Measurements from ENCODE around the gene C3. TPM values are rescaled to one million over a fixed set of nuclear protein-coding genes. Genes with fewer than 3 reads are reported as not detected.

C3 gene
- total RNA-seq, 1 donor from 2014 or later = 1,129 TPM

- Histone ChIP-seq H3K4me1 (no peaks in the 10 kb centered on the region), H3K4me3 (no peak overlapping the region), H3K9me3 (no peaks in the 10 kb centered on the region), H3K27ac (no peak overlapping the region), H3K27me3 (no peaks in the 10 kb centered on the region), H3K36me3 (peaks cover 23% of the 10 kb centered on the region)
- ATAC-seq = no peak
- intact Hi-C loops (cut with DNase I) = no loop called here
- no peak for TF ChIP-seq CTCF (IDR thresholded peaks at IDR 0.05)
- no peak for DNase-seq
These were observed 5.5 kb downstream of the C3 start for GRCh38 chr19:6714749-6715555.

GRCh38 chr19:6713773-6714692, 6.4 kb downstream of the C3 start:
- no peak for DNase-seq

GRCh38 chr19:6712692-6713670, 7.5 kb downstream of the C3 start:
- no peaks in the 10 kb centered on the region for H3K27me3 ChIP-seq
- H3K4me1 ChIP-seq = no peaks in the 10 kb centered on the region
- no peak overlapping the region for H3K27ac ChIP-seq
- ATAC-seq = no peak
- no peak for TF ChIP-seq CTCF (IDR thresholded peaks at IDR 0.05)
- H3K9me3 ChIP-seq = no peaks in the 10 kb centered on the region
- no peak for DNase-seq
- H3K36me3 ChIP-seq = peaks cover 23% of the 10 kb centered on the region
- intact Hi-C loops (cut with DNase I) = no loop called here
- H3K4me3 ChIP-seq = no peak overlapping the region

More at GRCh38 chr19:6713773-6714692, 6.4 kb downstream of the C3 start:
- Histone ChIP-seq H3K9me3 (no peaks in the 10 kb centered on the region), H3K4me1 (no peaks in the 10 kb centered on the region), H3K27ac (no peak overlapping the region), H3K4me3 (no peak overlapping the region), H3K36me3 (peaks cover 23% of the 10 kb centered on the region), H3K27me3 (no peaks in the 10 kb centered on the region)
- intact Hi-C loops (cut with DNase I) = no loop called here
- TF ChIP-seq CTCF (IDR thresholded peaks at IDR 0.05) = no peak
- no peak for ATAC-seq

GRCh38 chr19:6712231-6712630, 8.2 kb downstream of the C3 start:
- DNase-seq (no peak), ATAC-seq (no peak)
- Histone ChIP-seq H3K4me1 (no peaks in the 10 kb centered on the region), H3K9me3 (no peaks in the 10 kb centered on the region), H3K4me3 (no peak overlapping the region), H3K27me3 (no peaks in the 10 kb centered on the region), H3K36me3 (peaks cover 24% of the 10 kb centered on the region), H3K27ac (no peak overlapping the region)
- intact Hi-C loops (cut with DNase I) = no loop called here
- no peak for TF ChIP-seq CTCF (IDR thresholded peaks at IDR 0.05)

- intact Hi-C loops (cut with DNase I) = no loop called here
- Histone ChIP-seq H3K36me3 (peaks cover 24% of the 10 kb centered on the region), H3K4me3 (no peak overlapping the region), H3K4me1 (no peaks in the 10 kb centered on the region), H3K27ac (no peak overlapping the region), H3K27me3 (no peaks in the 10 kb centered on the region), H3K9me3 (no peaks in the 10 kb centered on the region)
- no peak for ATAC-seq
- TF ChIP-seq CTCF (IDR thresholded peaks at IDR 0.05) = no peak
- no peak for DNase-seq
These were observed 8.8 kb downstream of the C3 start for GRCh38 chr19:6711605-6712004.
